IgD-negative memory B cell (primary cell): ENCODE measurements around the gene RYR1. TPM values are rescaled to one million over a fixed set of nuclear protein-coding genes. Genes with fewer than 3 reads are reported as not detected.

Experiments
- H3K27ac Mint-ChIP-seq, 3 donors: one replicate each; pipeline ENCODE4 v1.8.0; 2020 to 2022; ENCODE audit warnings: mild to moderate bottlenecking in 3 of 3, mixed read lengths in 3 of 3, moderate library complexity in 1 of 3
- H3K27me3 Mint-ChIP-seq: one replicate; pipeline ENCODE4 v1.8.0; 2021; ENCODE audit warnings: mixed read lengths
- H3K36me3 Mint-ChIP-seq: one replicate; pipeline ENCODE4 v1.8.0; 2020; ENCODE audit warnings: mild to moderate bottlenecking, mixed read lengths
- H3K4me1 Mint-ChIP-seq, 3 donors: one replicate each; pipeline ENCODE4 v1.8.0; 2020 to 2022; ENCODE audit warnings: mixed read lengths in 3 of 3, mild to moderate bottlenecking in 1 of 3
- H3K4me3 Mint-ChIP-seq, 4 donors: one replicate each; pipeline ENCODE4 v1.8.0; 2020 to 2022; ENCODE audit warnings: mild to moderate bottlenecking in 4 of 4, mixed read lengths in 4 of 4, moderate library complexity in 3 of 4
- H3K9me3 Mint-ChIP-seq, 3 donors: one replicate each; pipeline ENCODE4 v1.8.0; 2020 to 2021; ENCODE audit warnings: mixed read lengths in 3 of 3, mild to moderate bottlenecking in 1 of 3
- polyA plus RNA-seq: library from polyadenylated mRNA; unstranded; fragments of 300-500 nt; fragmentation: Illumina TruSeq; gene quantifications from one replicate; pipeline ENCODE4 v1.2.3, GENCODE V29; 2021

RYR1 gene
- polyA plus RNA-seq = 0.03 TPM

DNA sequence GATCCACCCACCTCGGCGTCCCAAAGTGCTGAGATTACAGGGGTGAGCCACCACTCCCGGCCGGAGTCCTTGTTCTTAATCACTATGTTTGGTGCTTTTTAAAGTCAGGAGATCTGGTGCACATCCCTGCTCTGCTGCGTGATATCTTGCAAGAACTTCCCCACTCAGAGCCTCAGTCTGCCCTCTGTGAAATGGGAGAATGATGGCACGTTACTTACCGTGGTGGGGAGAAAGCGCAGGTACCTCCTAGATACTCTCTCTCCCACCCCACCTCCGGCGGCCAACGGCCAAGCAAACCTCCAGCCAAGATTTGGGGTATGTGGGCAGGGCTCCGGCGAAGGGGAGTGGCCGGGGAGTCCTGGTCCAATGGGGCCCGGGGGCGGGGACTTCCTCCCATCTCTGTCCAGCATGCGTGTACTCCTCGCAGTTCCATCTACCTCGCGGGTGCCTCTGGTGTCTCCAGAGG lies at the start of gene RYR1:
TSS of gene RYR1 (plus strand) at position 424 of the 466 bp plus-strand sequence. CDS start 139 bp downstream, outside the sequence.
- H3K36me3 Mint-ChIP-seq = peaks cover 2% of the 10 kb centered on the region
- H3K4me1 Mint-ChIP-seq = peaks cover 3 to 12% (median 7%) of the 10 kb centered on the region in 3 donors
- H3K27ac Mint-ChIP-seq = peak within 1 kb of the TSS in 1 of 3 donors; percentile 71
- peaks cover 0 to 3% (median 0%) of the 10 kb centered on the region in 3 donors for H3K9me3 Mint-ChIP-seq
- peaks cover 16% of the 10 kb centered on the region for H3K27me3 Mint-ChIP-seq
- H3K4me3 Mint-ChIP-seq = peak within 1 kb of the TSS in 3 of 4 donors; percentile 17 to 84 (median 83)

DNA sequence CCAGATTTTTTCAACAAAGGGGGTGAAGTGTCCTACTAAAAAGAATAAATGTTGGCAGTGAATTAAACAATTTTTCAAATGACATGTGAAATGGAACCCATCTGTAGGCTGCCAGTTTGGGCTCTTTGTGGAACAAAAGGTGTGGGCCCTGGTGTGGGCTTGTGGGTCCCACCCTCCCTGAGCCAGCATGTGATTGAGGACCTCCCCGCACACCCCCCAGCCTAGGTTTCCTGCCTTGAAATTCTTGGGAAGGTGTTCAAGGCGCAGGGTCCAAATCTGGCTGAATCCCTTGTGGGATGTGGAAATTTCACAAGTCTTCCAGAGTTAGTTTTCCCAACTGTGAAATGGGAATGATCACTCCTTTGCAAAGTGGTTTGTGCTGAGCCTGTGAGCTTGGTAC lies 49.7 kb upstream of the RYR1 start:
- H3K9me3 Mint-ChIP-seq = no peaks in the 10 kb centered on the region
- H3K4me3 Mint-ChIP-seq = no peak overlapping the region
- peaks cover 5 to 14% (median 10%) of the 10 kb centered on the region in 3 donors for H3K4me1 Mint-ChIP-seq
- H3K27ac Mint-ChIP-seq = no peak overlapping the region
- peaks cover 27% of the 10 kb centered on the region for H3K36me3 Mint-ChIP-seq
- peaks cover 22% of the 10 kb centered on the region for H3K27me3 Mint-ChIP-seq

DNA sequence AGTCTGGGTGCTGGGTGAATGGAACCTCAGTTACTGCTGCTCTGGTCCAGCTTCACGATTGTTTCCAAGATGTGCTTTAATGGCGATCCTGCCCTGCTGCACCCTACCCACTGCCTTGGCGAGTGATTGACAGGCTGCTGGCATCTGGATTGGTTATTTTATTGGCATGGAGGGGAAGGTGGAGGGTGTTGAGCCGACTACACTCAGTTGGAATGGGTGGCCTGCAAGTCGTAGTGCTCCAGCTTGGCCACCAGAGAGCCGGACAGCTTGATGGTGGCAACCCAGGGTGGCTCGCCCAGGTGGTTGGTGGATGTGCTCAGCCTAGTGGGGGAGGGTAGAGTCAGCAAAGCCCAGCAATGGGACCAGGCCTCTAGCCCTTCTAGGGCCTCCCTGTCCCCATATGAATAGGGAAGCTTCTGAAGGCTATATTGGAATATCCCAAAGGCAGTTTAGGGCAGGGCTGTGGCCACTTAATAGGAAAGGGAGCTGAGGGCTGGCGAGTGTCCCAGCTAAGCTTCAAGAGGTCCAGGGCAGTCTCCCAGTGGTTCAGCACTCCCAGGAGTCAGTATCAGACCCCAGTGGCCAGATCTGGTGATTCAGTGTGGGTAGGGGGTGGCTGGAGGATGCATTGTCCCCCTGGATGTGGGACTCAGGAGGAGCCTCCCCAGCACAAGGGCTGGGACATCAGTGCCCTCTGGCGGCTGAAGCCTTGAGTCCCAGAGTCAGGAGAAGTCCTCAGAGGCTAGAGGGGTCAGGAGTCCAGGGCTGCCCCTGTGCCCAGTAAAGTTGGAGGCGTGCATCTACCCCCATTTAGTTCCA lies 49.1 kb upstream of the RYR1 start:
- peaks cover 5 to 14% (median 10%) of the 10 kb centered on the region in 3 donors for H3K4me1 Mint-ChIP-seq
- no peaks in the 10 kb centered on the region for H3K9me3 Mint-ChIP-seq
- peak overlapping the region in 1 of 3 donors; percentile 71 for H3K27ac Mint-ChIP-seq
- peaks cover 26% of the 10 kb centered on the region for H3K36me3 Mint-ChIP-seq
- H3K4me3 Mint-ChIP-seq = peak overlapping the region in 3 of 4 donors; percentile 38 to 81 (median 43)
- peaks cover 24% of the 10 kb centered on the region for H3K27me3 Mint-ChIP-seq

DNA sequence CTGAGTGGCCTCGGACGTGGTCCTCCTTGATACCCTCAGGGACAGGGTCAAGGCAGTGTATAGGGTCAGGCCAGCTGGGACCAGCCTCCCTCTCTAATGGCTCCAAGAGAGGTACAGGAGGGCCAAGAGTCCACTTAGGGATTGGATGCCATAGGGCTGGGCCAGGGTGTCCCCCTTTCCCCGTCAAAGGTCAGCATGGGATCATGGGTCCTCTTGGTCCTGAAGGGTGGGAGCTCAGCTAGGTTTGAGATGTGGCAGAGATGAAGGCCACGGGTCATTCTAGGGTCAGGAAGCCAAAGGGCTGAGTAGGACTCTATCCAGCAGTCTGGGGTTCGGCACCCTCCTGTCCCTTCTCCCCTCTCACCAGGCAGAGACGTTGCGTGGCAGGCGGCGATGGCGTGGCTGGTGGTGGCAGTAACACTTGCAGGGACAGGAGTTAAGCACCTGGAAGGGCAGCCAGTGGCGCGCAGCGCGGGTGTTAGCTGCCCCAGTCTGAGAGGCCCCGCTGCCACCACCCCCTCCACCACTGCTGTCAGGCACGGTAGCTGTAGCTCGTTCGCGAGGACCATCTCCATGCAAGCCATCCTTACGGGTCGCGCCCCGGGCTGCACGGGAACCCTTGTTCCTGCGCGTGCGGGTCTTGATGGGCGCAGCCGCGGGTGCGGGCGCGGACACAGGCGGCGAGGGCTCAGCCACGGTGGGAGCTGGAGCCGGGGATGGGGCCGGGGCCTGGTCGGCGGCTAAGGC lies 48.3 kb upstream of the RYR1 start:
- Mint-ChIP-seq H3K9me3 (no peaks in the 10 kb centered on the region), H3K36me3 (peaks cover 21% of the 10 kb centered on the region), H3K27ac (peak overlapping the region in 1 of 3 donors; percentile 71), H3K4me3 (peak overlapping the region in 2 of 4 donors; percentile 43 to 81), H3K4me1 (peaks cover 5 to 13% (median 12%) of the 10 kb centered on the region in 3 donors), H3K27me3 (peaks cover 27% of the 10 kb centered on the region)

DNA sequence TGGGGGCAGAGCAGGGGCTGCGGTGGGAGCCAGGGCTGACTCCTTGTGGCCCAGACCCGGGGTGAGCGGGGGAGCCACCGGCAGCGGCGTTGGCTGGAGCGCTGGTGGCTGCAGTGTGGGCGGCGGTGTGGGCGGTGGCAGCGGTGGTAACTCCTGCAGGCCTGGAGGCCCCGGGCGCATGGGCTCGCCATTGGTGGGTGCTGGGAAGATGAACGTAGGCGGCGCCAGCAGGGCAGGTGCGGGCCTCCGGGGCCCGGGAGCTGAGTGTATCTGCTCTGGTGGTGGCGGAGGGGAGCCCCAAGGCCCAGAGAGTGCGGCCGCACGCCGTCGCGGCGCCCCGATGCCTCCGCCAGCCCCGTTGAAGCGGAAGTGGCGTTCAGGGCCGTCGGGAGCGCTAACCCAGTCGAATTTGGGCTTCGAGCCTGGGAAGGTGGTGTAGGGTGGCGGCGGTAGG lies 47.7 kb upstream of the RYR1 start:
- peaks cover 5 to 13% (median 12%) of the 10 kb centered on the region in 3 donors for H3K4me1 Mint-ChIP-seq
- H3K4me3 Mint-ChIP-seq = peak overlapping the region in 2 of 4 donors; percentile 41 to 77
- H3K27ac Mint-ChIP-seq = no peak overlapping the region
- H3K36me3 Mint-ChIP-seq = peaks cover 21% of the 10 kb centered on the region
- H3K9me3 Mint-ChIP-seq = no peaks in the 10 kb centered on the region
- H3K27me3 Mint-ChIP-seq = peaks cover 29% of the 10 kb centered on the region

DNA sequence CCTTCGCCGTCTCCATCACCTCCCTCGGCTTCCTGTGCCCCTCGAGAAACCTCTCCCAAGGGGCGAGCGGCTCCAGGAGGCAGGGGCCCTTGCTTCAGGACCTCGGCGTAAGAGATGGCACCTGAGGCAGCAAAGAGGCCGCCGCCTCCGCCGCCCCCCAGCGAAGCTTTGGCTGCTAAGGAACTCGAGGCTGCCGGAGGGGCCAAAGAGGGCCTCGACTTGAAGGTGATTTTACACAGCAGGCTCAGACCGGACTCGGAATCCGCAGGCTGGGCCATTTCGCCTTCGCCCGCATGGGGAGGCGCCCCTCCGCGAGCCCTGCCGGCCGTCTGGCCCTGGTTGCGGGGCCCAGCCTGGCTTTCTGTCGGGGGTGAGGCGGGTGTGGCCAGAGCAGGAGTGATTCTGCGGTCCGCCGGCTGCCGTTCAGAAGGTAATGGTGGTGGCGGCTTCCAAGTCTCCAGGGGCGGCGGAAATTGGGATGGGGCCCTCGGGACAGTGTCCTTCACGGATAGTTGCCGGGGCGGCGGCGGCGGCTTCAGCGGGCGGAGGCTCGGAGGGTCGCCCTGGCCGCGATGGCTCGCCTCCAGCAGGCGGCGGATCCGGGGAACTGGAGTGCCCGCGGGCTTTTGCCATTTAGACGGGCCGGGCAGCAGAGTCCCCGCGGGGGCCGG lies 47.1 kb upstream of the RYR1 start:
- Mint-ChIP-seq H3K4me1 (peaks cover 5 to 13% (median 12%) of the 10 kb centered on the region in 3 donors), H3K27me3 (peaks cover 31% of the 10 kb centered on the region), H3K4me3 (peak overlapping the region in 1 of 4 donors; percentile 77), H3K27ac (no peak overlapping the region), H3K36me3 (peaks cover 17% of the 10 kb centered on the region), H3K9me3 (no peaks in the 10 kb centered on the region)

DNA sequence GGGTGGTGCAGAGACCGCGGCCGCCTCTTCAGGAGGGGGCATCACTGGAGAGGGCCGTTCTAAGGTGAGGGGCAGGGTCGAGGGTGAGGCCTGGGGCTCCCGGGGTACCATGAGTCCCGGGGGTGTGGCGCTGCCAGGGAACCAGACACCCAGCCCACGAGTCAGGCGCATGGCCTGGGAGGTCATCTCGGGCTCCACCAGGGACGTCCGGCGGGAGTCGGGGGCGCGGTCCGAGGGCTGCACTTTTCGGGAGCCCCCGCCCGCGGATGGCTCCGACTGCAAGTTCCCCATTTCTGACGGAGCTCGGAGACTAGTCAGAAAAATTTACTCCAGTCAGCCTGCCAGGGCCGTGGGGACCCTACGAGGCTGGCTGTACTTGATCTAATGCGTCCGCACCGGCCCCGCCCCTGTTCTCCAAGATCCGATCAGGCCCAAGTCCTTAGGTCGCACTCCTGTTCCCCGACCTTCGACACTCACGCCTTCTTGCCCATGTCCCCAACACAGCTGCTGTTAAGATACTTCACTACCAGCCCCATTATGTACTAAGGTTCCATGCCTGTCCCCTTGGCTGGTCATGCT lies 46.4 kb upstream of the RYR1 start:
- Mint-ChIP-seq H3K4me3 (peak overlapping the region; percentile 71 to 95 (median 88)), H3K27ac (peak overlapping the region in 2 of 3 donors; percentile 13 to 59), H3K4me1 (peaks cover 5 to 12% (median 10%) of the 10 kb centered on the region in 3 donors), H3K27me3 (peaks cover 31% of the 10 kb centered on the region), H3K36me3 (peaks cover 12% of the 10 kb centered on the region), H3K9me3 (no peaks in the 10 kb centered on the region)

DNA sequence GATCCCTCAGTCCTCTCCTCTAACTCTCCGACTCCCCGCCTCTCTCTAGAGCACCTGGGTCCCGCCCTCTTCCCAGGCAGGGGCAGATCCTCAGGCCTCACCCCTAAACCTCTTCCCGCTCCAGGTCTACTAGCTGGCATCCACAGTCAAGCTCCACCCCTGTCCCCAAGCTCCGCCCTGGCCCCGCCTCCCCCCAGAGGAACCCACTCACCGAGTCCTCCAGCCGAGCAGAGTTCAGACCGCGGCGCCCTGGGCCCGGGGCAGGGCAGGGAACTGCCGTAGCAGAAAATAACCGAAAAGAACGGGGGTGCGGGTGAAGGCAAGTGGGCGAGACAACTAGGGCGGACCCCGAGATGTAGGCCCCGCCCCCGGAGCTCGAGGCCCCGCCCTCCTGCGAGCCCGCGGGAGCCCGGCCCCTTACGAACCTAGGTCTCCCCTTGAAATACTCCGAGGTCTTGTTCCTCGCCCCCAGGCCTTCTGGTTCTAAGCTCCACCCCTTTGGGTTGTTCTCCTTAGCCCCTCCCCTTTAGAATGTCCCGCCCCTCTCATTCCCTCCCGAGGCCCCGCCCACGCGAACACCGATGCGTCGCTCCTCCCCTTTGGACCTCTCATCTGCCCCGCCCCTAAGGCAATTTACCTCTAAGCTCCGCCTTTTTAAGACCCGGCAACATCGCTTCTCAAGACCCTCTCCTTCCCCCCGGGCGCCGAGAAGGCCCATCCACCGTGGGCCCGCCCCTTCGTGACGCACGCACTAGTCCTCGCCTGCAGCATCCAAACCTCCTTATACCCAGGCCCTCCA lies 45.7 kb upstream of the RYR1 start, which contains the start of gene GGN:
TSS of gene GGN (minus strand) at position 485 of the 799 bp plus-strand sequence. CDS start 773 bp downstream, outside the sequence.
- Mint-ChIP-seq H3K36me3 (peaks cover 7% of the 10 kb centered on the region), H3K27ac (peak within 1 kb of the TSS in 2 of 3 donors; percentile 24 to 59)

DNA sequence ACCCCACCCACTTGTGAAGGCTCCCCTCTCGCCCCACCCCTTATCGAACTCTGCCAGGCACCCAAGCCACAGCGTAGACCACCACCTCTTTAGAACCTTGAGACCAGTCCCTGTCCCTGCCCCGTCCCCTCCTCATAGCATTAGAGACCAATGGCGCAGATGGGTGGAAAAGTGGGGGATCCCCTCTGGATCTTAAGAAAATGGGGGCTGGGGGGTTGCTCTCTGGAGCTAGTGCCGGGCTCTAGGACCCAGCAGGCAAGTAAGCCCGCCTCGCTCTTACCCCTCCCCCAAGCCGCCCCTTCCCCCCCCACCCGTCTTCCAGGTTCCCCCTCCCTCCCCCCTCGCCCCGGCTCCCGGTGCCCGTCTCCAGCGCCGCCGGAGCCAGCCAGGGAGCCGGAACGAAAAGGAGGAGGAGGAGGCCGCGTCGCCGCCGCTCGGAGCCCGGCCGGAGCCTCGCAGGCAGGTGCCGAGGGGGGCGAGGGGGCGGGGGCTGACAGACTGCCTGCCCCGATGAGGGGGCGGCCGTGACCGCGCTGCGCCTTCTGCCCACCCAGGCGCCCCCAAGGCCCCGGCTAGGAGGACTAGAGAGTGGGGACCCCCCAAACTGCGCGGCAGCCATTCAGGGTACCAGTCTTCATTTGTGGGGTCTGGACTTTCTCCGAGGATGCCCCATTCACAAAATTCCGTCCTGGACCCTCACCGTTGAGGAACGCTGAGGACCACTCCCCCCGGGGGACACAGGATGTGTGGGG lies 45.0 kb upstream of the RYR1 start, which contains the start of gene SPRED3:
TSS of gene SPRED3 (plus strand) at position 349 of the 752 bp plus-strand sequence. CDS start 1,606 bp downstream, outside the sequence.
- peak within 1 kb of the TSS in 2 of 3 donors; percentile 24 to 59 for H3K27ac Mint-ChIP-seq
- peaks cover 3% of the 10 kb centered on the region for H3K36me3 Mint-ChIP-seq
- peak within 1 kb of the TSS; percentile 71 to 95 (median 88) for H3K4me3 Mint-ChIP-seq
- no peaks in the 10 kb centered on the region for H3K9me3 Mint-ChIP-seq
- peaks cover 5 to 12% (median 10%) of the 10 kb centered on the region in 3 donors for H3K4me1 Mint-ChIP-seq
- H3K27me3 Mint-ChIP-seq = peaks cover 29% of the 10 kb centered on the region

More for the DNA sequence above, 45.7 kb upstream of the RYR1 start, which contains the start of gene GGN:
- peak within 1 kb of the TSS; percentile 71 to 95 (median 88) for H3K4me3 Mint-ChIP-seq
- no peaks in the 10 kb centered on the region for H3K9me3 Mint-ChIP-seq
- peaks cover 5 to 12% (median 12%) of the 10 kb centered on the region in 3 donors for H3K4me1 Mint-ChIP-seq
- peaks cover 29% of the 10 kb centered on the region for H3K27me3 Mint-ChIP-seq

DNA sequence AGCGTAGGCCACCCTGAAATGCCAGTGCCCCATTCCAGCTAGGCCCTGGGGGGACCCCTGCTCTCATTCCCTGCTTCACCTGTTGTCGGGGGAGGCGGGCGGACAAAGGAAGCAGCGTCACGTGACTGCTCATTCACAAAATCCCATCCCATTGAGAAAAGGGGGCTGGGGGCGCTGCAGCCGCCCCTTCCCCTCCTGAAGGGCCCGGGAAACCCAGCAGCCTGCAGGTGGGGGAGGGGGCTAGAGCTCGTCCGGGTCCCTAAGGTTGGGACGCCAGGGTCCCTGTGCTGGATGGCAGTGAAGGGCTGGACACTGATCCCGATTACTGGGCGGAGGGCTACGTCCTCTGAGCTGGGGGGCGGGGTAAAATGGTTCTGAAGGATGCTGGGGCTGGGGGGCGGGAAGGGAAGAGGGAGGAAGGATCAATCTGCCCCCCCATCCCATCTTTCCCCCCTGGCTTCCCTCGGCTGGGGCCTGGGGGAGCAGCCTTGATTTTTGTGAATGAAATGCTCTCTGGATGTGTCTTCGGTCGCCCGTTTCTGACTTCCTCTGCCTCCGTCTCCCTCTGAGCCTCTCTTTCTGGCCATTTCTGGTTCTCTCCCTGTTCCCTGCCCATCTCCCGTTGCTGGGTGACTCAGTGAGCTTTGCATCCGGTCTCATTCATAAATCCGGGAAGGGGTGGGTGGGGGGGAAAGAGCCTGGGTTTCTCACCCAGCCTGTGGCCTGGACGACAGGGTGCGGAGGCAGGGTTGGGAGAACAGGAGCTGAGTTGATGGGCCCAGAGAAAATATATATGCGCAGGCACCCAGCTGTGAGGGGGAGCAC lies 44.2 kb upstream of the RYR1 start:
- Mint-ChIP-seq H3K27ac (peak overlapping the region in 1 of 3 donors; percentile 90), H3K9me3 (no peaks in the 10 kb centered on the region), H3K4me3 (peak overlapping the region in 2 of 4 donors; percentile 67 to 87), H3K4me1 (peaks cover 5 to 16% (median 13%) of the 10 kb centered on the region in 3 donors), H3K36me3 (peaks cover 1% of the 10 kb centered on the region), H3K27me3 (peaks cover 29% of the 10 kb centered on the region)

DNA sequence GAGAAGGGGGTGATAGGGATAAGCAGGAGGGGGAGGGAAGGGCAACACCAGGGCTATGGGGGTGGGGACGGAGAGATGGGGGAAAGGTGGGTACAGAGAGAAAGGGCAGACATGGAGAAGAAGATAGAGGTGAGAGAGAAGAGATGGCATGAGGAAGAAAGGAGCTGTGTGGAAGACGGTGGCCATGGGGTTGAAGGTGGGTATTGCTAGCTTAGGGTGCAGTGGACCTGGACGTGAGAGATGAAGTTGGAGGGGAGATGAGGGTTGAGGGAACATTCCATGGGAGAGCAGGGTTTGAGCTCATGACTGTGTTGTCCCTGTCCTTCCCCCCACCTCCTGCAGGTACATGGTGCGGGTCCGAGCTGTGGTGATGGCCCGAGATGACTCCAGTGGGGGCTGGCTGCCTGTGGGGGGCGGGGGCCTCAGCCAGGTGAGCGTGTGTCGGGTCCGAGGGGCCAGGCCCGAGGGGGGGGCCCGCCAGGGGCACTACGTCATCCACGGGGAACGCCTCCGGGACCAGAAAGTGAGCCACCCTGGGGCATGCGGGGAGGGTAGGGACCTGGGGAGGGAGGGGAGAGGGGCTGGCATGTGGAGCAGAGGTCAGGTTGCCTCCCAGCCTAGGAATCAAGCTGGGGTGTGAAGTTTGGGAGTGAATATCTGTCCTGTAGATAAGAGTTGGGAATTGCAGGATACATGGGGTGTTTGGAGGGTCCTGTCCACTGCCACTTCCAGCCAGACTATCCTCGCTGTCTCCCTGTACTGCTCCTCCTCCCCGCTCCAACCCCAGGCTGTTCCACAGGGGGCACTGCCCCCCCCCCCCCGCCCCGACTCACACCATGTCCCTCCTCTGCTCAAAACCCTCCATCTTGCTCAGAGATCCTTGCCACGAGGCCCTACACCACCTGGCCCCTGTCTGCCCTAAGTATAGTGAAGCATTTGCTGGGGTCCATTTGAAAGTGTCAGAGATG lies 43.2 kb upstream of the RYR1 start:
- Mint-ChIP-seq H3K9me3 (no peaks in the 10 kb centered on the region), H3K36me3 (no peaks in the 10 kb centered on the region), H3K27me3 (peaks cover 25% of the 10 kb centered on the region), H3K27ac (peak overlapping the region in 2 of 3 donors; percentile 19 to 90), H3K4me1 (peaks cover 10 to 19% (median 16%) of the 10 kb centered on the region in 3 donors), H3K4me3 (peak overlapping the region in 3 of 4 donors; percentile 36 to 67 (median 47))
